Keratinocyte (primary cell): ENCODE measurements around the gene CORO2A. TPM values are rescaled to one million over a fixed set of nuclear protein-coding genes. Genes with fewer than 3 reads are reported as not detected.

ENCODE experiments used
- DNase-seq: peaks from one replicate; pipeline ENCODE4 v3.0.0-alpha.2; 2011; ENCODE audit warnings: low read depth, missing footprints, low spot score
- FAIRE-seq: peaks from 2 replicates; lab custom pipeline; 2011; peaks lifted over from hg19 to GRCh38; lab: Jason Lieb, UNC
- H2AFZ ChIP-seq: 2 replicates; pipeline ENCODE4 v1.6.0; 2012; ENCODE audit warnings: low read length, control low read depth, inconsistent platforms; ENCODE audit not compliant: control insufficient read depth
- H3K27ac ChIP-seq: 2 replicates; pipeline ENCODE4 v1.5.1; 2011; ENCODE audit warnings: low read length; ENCODE audit not compliant: control insufficient read depth, insufficient read depth
- H3K27me3 ChIP-seq: 3 replicates; pipeline ENCODE4 v1.6.0; 2011; ENCODE audit warnings: low read length; ENCODE audit not compliant: control insufficient read depth, insufficient read depth; ENCODE audit errors: extremely low read depth
- H3K36me3 ChIP-seq, 2 experiments: 2 replicates in 1 of 2; 3 replicates in 1 of 2; pipeline ENCODE4 v1.5.1; 2011; ENCODE audit warnings: low read length in 2 of 2, mild to moderate bottlenecking in 1 of 2; ENCODE audit not compliant: control insufficient read depth in 2 of 2, insufficient read depth in 2 of 2; ENCODE audit errors: extremely low read depth in 1 of 2
- H3K4me1 ChIP-seq: 3 replicates; pipeline ENCODE4 v1.5.1; 2011; ENCODE audit warnings: low read length; ENCODE audit not compliant: control insufficient read depth, insufficient read depth; ENCODE audit errors: extremely low read depth
- H3K4me2 ChIP-seq: 3 replicates; pipeline ENCODE4 v1.6.0; 2011; ENCODE audit warnings: low read depth, low read length; ENCODE audit not compliant: control insufficient read depth, insufficient read depth; ENCODE audit errors: extremely low read depth
- H3K4me3 ChIP-seq, 3 experiments: fragments of 200-600 bp in 1 of 3; sonication (generic) in 1 of 3; 2 replicates in 2 of 3; 3 replicates in 1 of 3; pipeline ENCODE4 v1.5.1; 2011 to 2016; ENCODE audit warnings: low read length in 3 of 3, mild to moderate bottlenecking in 3 of 3, control low read depth in 2 of 3, inconsistent platforms in 1 of 3, low read depth in 1 of 3, mixed read lengths in 1 of 3, mixed run types in 1 of 3, moderate library complexity in 1 of 3; ENCODE audit not compliant: control insufficient read depth in 2 of 3, insufficient read depth in 2 of 3; ENCODE audit errors: extremely low read depth in 1 of 3
- H3K79me2 ChIP-seq: 2 replicates; pipeline ENCODE4 v1.6.0; 2012; ENCODE audit warnings: low read length; ENCODE audit not compliant: control insufficient read depth, insufficient read depth
- H3K9ac ChIP-seq: 3 replicates; pipeline ENCODE4 v1.6.0; 2011; ENCODE audit warnings: low read length; ENCODE audit not compliant: control insufficient read depth, insufficient read depth; ENCODE audit errors: extremely low read depth
- H3K9me1 ChIP-seq: 3 replicates; pipeline ENCODE4 v1.6.0; 2011; ENCODE audit warnings: low read length; ENCODE audit not compliant: control insufficient read depth, insufficient read depth; ENCODE audit errors: extremely low read depth
- H3K9me3 ChIP-seq: 2 replicates; pipeline ENCODE4 v1.5.1; 2012; ENCODE audit warnings: low read depth, low read length; ENCODE audit not compliant: control insufficient read depth
- H4K20me1 ChIP-seq: 3 replicates; pipeline ENCODE4 v1.6.0; 2011; ENCODE audit warnings: low read length; ENCODE audit not compliant: control insufficient read depth, insufficient read depth; ENCODE audit errors: extremely low read depth
- CTCF ChIP-seq, 3 experiments: IDR thresholded peaks in 1 of 3; conservative IDR thresholded peaks in 1 of 3; optimal IDR thresholded peaks in 1 of 3; 2 replicates in 2 of 3; 3 replicates in 1 of 3; pipeline versions ENCODE3 to v1.5.1; 2011; ENCODE audit warnings: low read length in 3 of 3, mild to moderate bottlenecking in 3 of 3, moderate library complexity in 2 of 3, control low read depth in 1 of 3, inconsistent platforms in 1 of 3; ENCODE audit not compliant: insufficient read depth in 2 of 3; ENCODE audit errors: extremely low read depth in 1 of 3
- EZH2 ChIP-seq: IDR thresholded peaks from one replicate; pipeline ENCODE4 v1.6.1; 2012; ENCODE audit warnings: inconsistent platforms, mild to moderate bottlenecking, low read length, moderate library complexity
- dilution Hi-C: fragments of 300-500 bp; cut with MboI; formaldehyde crosslinking; loops from one replicate; pipeline ENCODE4 v1.7.0; 2020; ENCODE audit warnings: low sequenced_read_pairs; ENCODE audit not compliant: extremely low pct_ligation_motif_present
- polyA plus RNA-seq, 5 experiments: library from polyadenylated mRNA; depleted of rRNA in 3 of 5; stranded (reverse) in 3 of 5; stranded (forward) in 1 of 5; unstranded in 1 of 5; fragments of >200 nt; gene quantifications; 1 replicate in 1 of 5; 2 replicates in 3 of 5; 3 replicates in 1 of 5; pipeline versions ENCODE4 v1.2.1 to v1.2.3, GENCODE V29; 2011 to 2012; ENCODE audit warnings: missing spikeins in 2 of 5, low read depth in 1 of 5, low replicate concordance in 1 of 5

CORO2A gene
- polyA plus RNA-seq, 1 donor (not counting 4 experiments of a cell fraction or from before 2014, with no cell fraction given), result 31.7 TPM

- H3K79me2 ChIP-seq, result peaks cover 24% of the 10 kb centered on the region
- H3K4me2 ChIP-seq, result peak overlapping the region; percentile 80
- no peaks in the 10 kb centered on the region for H3K27me3 ChIP-seq
- no peaks in the 10 kb centered on the region for H4K20me1 ChIP-seq
- DNase-seq (peak; percentile 91), FAIRE-seq (peak; percentile 90)
- peaks cover 26% of the 10 kb centered on the region for H3K4me1 ChIP-seq
- no peak overlapping the region for H2AFZ ChIP-seq
- H3K4me3 ChIP-seq, result peak overlapping the region in 1 of 3 experiments; percentile 23
- no peaks in the 10 kb centered on the region for H3K9me3 ChIP-seq
- peaks cover 2% of the 10 kb centered on the region for H3K9me1 ChIP-seq
- no peak for TF ChIP-seq CTCF (optimal IDR thresholded peaks at IDR 0.05 in 1 of 3, IDR thresholded peaks at IDR 0.05 in 1 of 3, conservative IDR thresholded peaks at IDR 0.05 in 1 of 3; ENCODE audit: extremely low read depth in 1 of 3, insufficient read depth in 2 of 3, low read length in 3 of 3)
- TF ChIP-seq EZH2, result no peak
- H3K27ac ChIP-seq, result peak overlapping the region; percentile 82
- peak overlapping the region; percentile 61 for H3K9ac ChIP-seq
- dilution Hi-C loops, result no loop called here
- peaks cover 51 to 69% of the 10 kb centered on the region in 2 experiments for H3K36me3 ChIP-seq
Measured at GRCh38 chr9:98222885-98223691, 30.7 kb upstream of the CORO2A start.

GRCh38 chr9:98220911-98221310, 28.5 kb upstream of the CORO2A start:
- Histone ChIP-seq H3K9ac (no peak overlapping the region), H3K27ac (no peak overlapping the region), H4K20me1 (no peaks in the 10 kb centered on the region), H3K36me3 (peaks cover 52 to 56% of the 10 kb centered on the region in 2 experiments), H3K4me1 (peaks cover 30% of the 10 kb centered on the region), H3K9me1 (no peaks in the 10 kb centered on the region), H3K4me3 (no peak overlapping the region), H3K4me2 (no peak overlapping the region), H3K79me2 (peaks cover 31% of the 10 kb centered on the region), H3K27me3 (no peaks in the 10 kb centered on the region), H2AFZ (no peak overlapping the region), H3K9me3 (no peaks in the 10 kb centered on the region)
- TF ChIP-seq EZH2, result no peak
- TF ChIP-seq CTCF (optimal IDR thresholded peaks at IDR 0.05 in 1 of 3, IDR thresholded peaks at IDR 0.05 in 1 of 3, conservative IDR thresholded peaks at IDR 0.05 in 1 of 3; ENCODE audit: extremely low read depth in 1 of 3, insufficient read depth in 2 of 3, low read length in 3 of 3), result no peak
- dilution Hi-C loops, result no loop called here
- DNase-seq (no peak), FAIRE-seq (no peak)
